Upper lobe of left lung (tissue), 4 donors: ENCODE results near the gene FAM131B.

ENCODE experiments used
- CTCF ChIP-seq, 6 experiments: fragments of 450-650 bp in 4 of 6; fragments of 200-600 bp in 2 of 6; sonication (generic) in 2 of 6; IDR thresholded peaks; one replicate each; pipeline ENCODE4 v1.5.1; 2016 to 2019; ENCODE audit warnings: antibody characterized with exemption in 6 of 6
- EP300 ChIP-seq, 4 donors: sonication (generic); formaldehyde crosslinking; IDR thresholded peaks; one replicate each; pipeline ENCODE4 v1.5.1; 2017; ENCODE audit warnings: antibody characterized with exemption in 4 of 4, control low read depth in 2 of 4
- POLR2A ChIP-seq, 4 donors: fragments of 450-650 bp; IDR thresholded peaks; one replicate each; pipeline ENCODE4 v1.5.1; 2016 to 2017; ENCODE audit warnings: antibody characterized with exemption in 4 of 4, mild to moderate bottlenecking in 2 of 4
- POLR2AphosphoS5 ChIP-seq, 2 donors: sonication (generic); formaldehyde crosslinking; IDR thresholded peaks; one replicate each; pipeline ENCODE4 v1.5.1; 2017; ENCODE audit warnings: antibody characterized with exemption in 2 of 2

- TF ChIP-seq POLR2A (IDR thresholded peaks at IDR 0.05), result no peak
- no peak for TF ChIP-seq POLR2AphosphoS5 (IDR thresholded peaks at IDR 0.05)
- no peak for TF ChIP-seq CTCF (IDR thresholded peaks at IDR 0.05)
- no peak for TF ChIP-seq EP300 (IDR thresholded peaks at IDR 0.05)
Measured at GRCh38 chr7:143396182-143396581, 33.7 kb upstream of the FAM131B start.
